NOMO-1 treated with dmso at 0.1 percent for 144 hours (cell line): Measurements from ENCODE around the gene SENP6.
"Not testable (repeated sequence)": the region's sequence is repeated elsewhere in the genome, so short reads cannot be mapped to it uniquely, and the experiment has no call there.

Experiments used
- DNase-seq: peaks from one replicate; lab custom pipeline; 2025; ENCODE audit not compliant: unreplicated experiment; lab: John Stamatoyannopoulos, UW

The SENP6 gene

GRCh38 chr6:75642311-75642710, 40.6 kb downstream of the SENP6 start:
- no peak for DNase-seq

- no peak for DNase-seq
These were observed 41.5 kb downstream of the SENP6 start for GRCh38 chr6:75643173-75643572.

- no peak for DNase-seq
These were observed 54.8 kb downstream of the SENP6 start for GRCh38 chr6:75656479-75656878.

- no peak for DNase-seq
These were observed 55.6 kb downstream of the SENP6 start for GRCh38 chr6:75657327-75657726.

GRCh38 chr6:75666592-75666991, 64.9 kb downstream of the SENP6 start:
- DNase-seq = no peak

- no peak for DNase-seq
These were observed 72.2 kb downstream of the SENP6 start for GRCh38 chr6:75673884-75674283.

GRCh38 chr6:75676377-75676776, 74.7 kb downstream of the SENP6 start:
- no peak for DNase-seq

- DNase-seq = not testable (repeated sequence)
These were observed 80.9 kb downstream of the SENP6 start for GRCh38 chr6:75682548-75682947.

- DNase-seq = not testable (repeated sequence)
These were observed 81.3 kb downstream of the SENP6 start for GRCh38 chr6:75683005-75683404.

- not testable (repeated sequence) for DNase-seq
These were observed 85.9 kb downstream of the SENP6 start for GRCh38 chr6:75687535-75687934.

GRCh38 chr6:75687937-75688336, 86.3 kb downstream of the SENP6 start:
- not testable (repeated sequence) for DNase-seq

- no peak for DNase-seq
These were observed 87.9 kb downstream of the SENP6 start for GRCh38 chr6:75689576-75689975.

GRCh38 chr6:75691012-75691411, 89.3 kb downstream of the SENP6 start:
- DNase-seq = no peak

GRCh38 chr6:75693534-75693933, 91.9 kb downstream of the SENP6 start:
- DNase-seq = no peak

- DNase-seq = no peak
These were observed 92.7 kb downstream of the SENP6 start for GRCh38 chr6:75694406-75694805.

- not testable (repeated sequence) for DNase-seq
These were observed 106.7 kb downstream of the SENP6 start for GRCh38 chr6:75708334-75708733.

GRCh38 chr6:75711173-75711572, 109.5 kb downstream of the SENP6 start:
- no peak for DNase-seq

- no peak for DNase-seq
These were observed 117.5 kb downstream of the SENP6 start for GRCh38 chr6:75719133-75719532.

- no peak for DNase-seq
These were observed 121.7 kb downstream of the SENP6 start for GRCh38 chr6:75723382-75723781.

- DNase-seq = no peak
These were observed 125.5 kb downstream of the SENP6 start for GRCh38 chr6:75727206-75727605.

GRCh38 chr6:75731029-75731428, 129.3 kb downstream of the SENP6 start:
- DNase-seq = not testable (repeated sequence)

- no peak for DNase-seq
These were observed 134.0 kb downstream of the SENP6 start for GRCh38 chr6:75735491-75736186.

- DNase-seq = no peak
These were observed 142.3 kb downstream of the SENP6 start for GRCh38 chr6:75743971-75744370.
